H1 (cell line): ENCODE data around the gene CFAP54. TPM values are rescaled to one million over a fixed set of nuclear protein-coding genes. Genes with fewer than 3 reads are reported as not detected.

ENCODE experiments used
- CTCF ChIA-PET: fragments of 300-600 bp; sonication (Branson Sonifier 250); formaldehyde crosslinking; loops from one replicate; lab custom pipeline; 2021; ENCODE audit not compliant: partially characterized antibody; lab: Charles Lee
- POLR2A ChIA-PET: fragments of 300-600 bp; sonication (Branson Sonifier 250); formaldehyde crosslinking; loops from one replicate; lab custom pipeline; 2021; ENCODE audit warnings: inconsistent platforms; ENCODE audit not compliant: partially characterized antibody; lab: Charles Lee
- DNase-seq, 2 experiments: peaks; one replicate each; pipeline versions ENCODE4 v3.0.0 to v3.0.0-alpha.2; 2010 to 2022; ENCODE audit warnings: low spot score in 2 of 2, low read depth in 1 of 2, mixed read lengths in 1 of 2
- FAIRE-seq: peaks from 2 replicates; lab custom pipeline; 2011; peaks lifted over from hg19 to GRCh38; lab: Jason Lieb, UNC
- H2AFZ ChIP-seq: 2 replicates; pipeline ENCODE4 v1.8.1; 2012; ENCODE audit warnings: low read length, inconsistent platforms
- H2AK5ac ChIP-seq: 2 replicates; pipeline ENCODE4 v1.6.1; 2013; ENCODE audit warnings: low read depth, low read length
- H2BK120ac ChIP-seq: replicated peaks from 2 replicates; pipeline ENCODE3; 2013; ENCODE audit warnings: low read depth, low read length, inconsistent platforms
- H2BK12ac ChIP-seq: 2 replicates; pipeline ENCODE4 v1.6.1; 2013; ENCODE audit warnings: low read depth, low read length
- H2BK15ac ChIP-seq: 2 replicates; pipeline ENCODE4 v1.6.1; 2013; ENCODE audit warnings: low read length
- H2BK20ac ChIP-seq: 2 replicates; pipeline ENCODE4 v1.6.1; 2013; ENCODE audit warnings: low read length
- H2BK5ac ChIP-seq: 2 replicates; pipeline ENCODE4 v1.6.1; 2013; ENCODE audit warnings: low read depth, low read length
- H3K14ac ChIP-seq: 2 replicates; pipeline ENCODE4 v1.6.1; 2013; ENCODE audit warnings: inconsistent platforms; ENCODE audit not compliant: insufficient read length
- H3K18ac ChIP-seq: 2 replicates; pipeline ENCODE4 v1.6.1; 2013; ENCODE audit warnings: low read length; ENCODE audit errors: extremely low read depth
- H3K23ac ChIP-seq: 2 replicates; pipeline ENCODE4 v1.6.1; 2013; ENCODE audit warnings: inconsistent platforms; ENCODE audit not compliant: insufficient read length
- H3K23me2 ChIP-seq: 2 replicates; pipeline ENCODE4 v1.6.1; 2013; ENCODE audit warnings: low read depth, low read length
- H3K27ac ChIP-seq: 2 replicates; pipeline ENCODE4 v1.6.1; 2011; ENCODE audit warnings: low read depth, low read length, inconsistent platforms
- H3K27me3 ChIP-seq, 4 experiments: replicated peaks in 1 of 4; 1 replicate in 1 of 4; 2 replicates in 3 of 4; pipeline versions ENCODE4 v1.6.1 to v1.8.1; 2011 to 2013; ENCODE audit warnings: low read length in 3 of 4, mild to moderate bottlenecking in 3 of 4, inconsistent platforms in 2 of 4, mixed read lengths in 2 of 4, moderate library complexity in 1 of 4; ENCODE audit not compliant: control insufficient read depth in 3 of 4, insufficient read depth in 3 of 4; ENCODE audit errors: extremely low read depth in 1 of 4
- H3K36me3 ChIP-seq, 4 experiments: 2 replicates each; pipeline versions ENCODE4 v1.6.1 to v1.8.1; 2011 to 2013; ENCODE audit warnings: mild to moderate bottlenecking in 4 of 4, low read length in 3 of 4, moderate library complexity in 2 of 4, control low read depth in 1 of 4, inconsistent platforms in 1 of 4; ENCODE audit not compliant: insufficient read depth in 4 of 4, control insufficient read depth in 2 of 4
- H3K4ac ChIP-seq: replicated peaks from 2 replicates; pipeline ENCODE3; 2013; ENCODE audit warnings: low read length, low read depth, mixed read lengths, inconsistent platforms; ENCODE audit not compliant: insufficient read length
- H3K4me1 ChIP-seq, 4 experiments: replicated peaks in 1 of 4; 1 replicate in 1 of 4; 2 replicates in 3 of 4; pipeline versions ENCODE4 v1.6.1 to v1.8.1; 2011 to 2013; ENCODE audit warnings: low read length in 3 of 4, inconsistent platforms in 2 of 4, mixed read lengths in 1 of 4; ENCODE audit not compliant: insufficient read depth in 4 of 4, control insufficient read depth in 3 of 4
- H3K4me2 ChIP-seq, 2 experiments: 2 replicates each; pipeline versions ENCODE4 v1.6.1 to v1.8.1; 2011 to 2013; ENCODE audit warnings: low read depth in 2 of 2, low read length in 2 of 2, control low read depth in 1 of 2, inconsistent platforms in 1 of 2, mild to moderate bottlenecking in 1 of 2; ENCODE audit not compliant: insufficient read depth in 1 of 2
- H3K4me3 ChIP-seq, 4 experiments: fragments of 200-600, 300-600 bp in 1 of 4; sonication (generic), shearing (Covaris generic), sonication (Bioruptor Twin) in 1 of 4; 2 replicates each; pipeline versions ENCODE4 v1.5.1 to v1.8.1; 2011 to 2016; ENCODE audit warnings: low read length in 4 of 4, low read depth in 3 of 4, control low read depth in 2 of 4, inconsistent platforms in 2 of 4, mild to moderate bottlenecking in 2 of 4, mixed read lengths in 1 of 4, moderate library complexity in 1 of 4; ENCODE audit not compliant: insufficient read depth in 2 of 4; ENCODE audit errors: extremely low read depth in 1 of 4
- H3K56ac ChIP-seq: replicated peaks from 2 replicates; pipeline ENCODE3; 2013; ENCODE audit warnings: low read depth, mild to moderate bottlenecking, mixed read lengths, low read length, inconsistent platforms; ENCODE audit not compliant: insufficient read length
- H3K79me1 ChIP-seq: 2 replicates; pipeline ENCODE4 v1.6.1; 2013; ENCODE audit warnings: low read depth, low read length, control low read depth
- H3K79me2 ChIP-seq, 2 experiments: 2 replicates each; pipeline versions ENCODE4 v1.6.1 to v1.8.1; 2012 to 2013; ENCODE audit warnings: low read length in 2 of 2, mild to moderate bottlenecking in 2 of 2, inconsistent platforms in 1 of 2; ENCODE audit not compliant: insufficient read depth in 2 of 2, control insufficient read depth in 1 of 2
- H3K9ac ChIP-seq, 4 experiments: replicated peaks in 1 of 4; 1 replicate in 1 of 4; 2 replicates in 3 of 4; pipeline versions ENCODE4 v1.6.1 to v1.8.1; 2011 to 2013; ENCODE audit warnings: low read depth in 3 of 4, low read length in 3 of 4, control low read depth in 2 of 4, mild to moderate bottlenecking in 2 of 4, moderate library complexity in 2 of 4, inconsistent platforms in 1 of 4; ENCODE audit errors: extremely low read depth in 1 of 4
- H3K9me3 ChIP-seq, 2 experiments: 2 replicates each; pipeline versions ENCODE4 v1.6.1 to v1.8.1; 2012 to 2013; ENCODE audit warnings: mild to moderate bottlenecking in 2 of 2, moderate library complexity in 2 of 2, control low read depth in 1 of 2, inconsistent platforms in 1 of 2, low read depth in 1 of 2, low read length in 1 of 2, mixed read lengths in 1 of 2; ENCODE audit not compliant: insufficient read depth in 2 of 2
- H4K20me1 ChIP-seq, 2 experiments: replicated peaks in 1 of 2; 2 replicates each; pipeline versions ENCODE3 to v1.8.1; 2011 to 2013; ENCODE audit warnings: inconsistent platforms in 2 of 2, low read length in 2 of 2, mild to moderate bottlenecking in 1 of 2; ENCODE audit not compliant: insufficient read depth in 2 of 2, control insufficient read depth in 1 of 2
- H4K5ac ChIP-seq: 2 replicates; pipeline ENCODE4 v1.6.1; 2013; ENCODE audit warnings: low read length, low read depth, mixed read lengths, inconsistent platforms; ENCODE audit not compliant: insufficient read length
- H4K8ac ChIP-seq: 2 replicates; pipeline ENCODE4 v1.8.0; 2013; ENCODE audit warnings: mild to moderate bottlenecking, moderate library complexity, low read length, inconsistent platforms; ENCODE audit not compliant: insufficient read depth; ENCODE audit errors: extremely low read depth
- H4K91ac ChIP-seq: replicated peaks from 2 replicates; pipeline ENCODE3; 2013; ENCODE audit warnings: low read length, mixed read lengths, inconsistent platforms; ENCODE audit not compliant: insufficient read length
- CTCF ChIP-seq, 3 experiments: IDR thresholded peaks; 1 replicate in 2 of 3; 2 replicates in 1 of 3; pipeline versions ENCODE4 v1.5.1 to v1.6.1; 2011; ENCODE audit warnings: low read length in 3 of 3, mild to moderate bottlenecking in 3 of 3, inconsistent platforms in 2 of 3, low read depth in 1 of 3, moderate library complexity in 1 of 3; ENCODE audit not compliant: insufficient read depth in 1 of 3; ENCODE audit errors: control extremely low read depth in 1 of 3
- POU5F1 ChIP-seq: IDR thresholded peaks from 2 replicates; pipeline ENCODE4 v1.6.1; 2011; ENCODE audit warnings: low read depth, mild to moderate bottlenecking, low read length, moderate library complexity
- RAD21 ChIP-seq, 2 experiments: IDR thresholded peaks in 1 of 2; conservative IDR thresholded peaks in 1 of 2; 2 replicates each; pipeline ENCODE4 v1.6.1; 2011; ENCODE audit warnings: low read depth in 2 of 2, low read length in 2 of 2, improper control_type of control experiment in 1 of 2, inconsistent platforms in 1 of 2, mild to moderate bottlenecking in 1 of 2, moderate library complexity in 1 of 2
- WGBS, 2 experiments: shearing (Covaris generic) in 1 of 2; methylation state at CpG; one replicate each; pipeline versions ENCODE4 v1.1.6 to v1.1.7; 2013 to 2015; ENCODE audit warnings: low lambda C conversion rate in 2 of 2, mixed read lengths in 2 of 2, inconsistent platforms in 1 of 2, low coverage in 1 of 2, missing lambda C conversion rate in 1 of 2; ENCODE audit not compliant: insufficient replicate concordance in 2 of 2, insufficient coverage in 1 of 2, insufficient read length in 1 of 2; ENCODE audit errors: extremely low coverage in 1 of 2, missing lambda C conversion rate in 1 of 2; 5-methylcytosine and 5-hydroxymethylcytosine counted together
- polyA plus RNA-seq, 7 experiments: library from polyadenylated mRNA; depleted of rRNA in 3 of 7; stranded (reverse) in 5 of 7; unstranded in 2 of 7; fragments of >200 nt in 5 of 7; fragments of 200-250 nt in 2 of 7; gene quantifications; 1 replicate in 5 of 7; 2 replicates in 1 of 7; 4 replicates in 1 of 7; pipeline versions ENCODE4 v1.2.1 to v1.2.3, GENCODE V29; 2011 to 2013; ENCODE audit warnings: missing spikeins in 2 of 7, mixed read lengths in 2 of 7
- total RNA-seq: library from RNA; stranded (reverse); fragmentation: NEBNext Ultra II Directional; extraction: Animal tissue kit (Norgen Biotek cat#: 25700); gene quantifications from 2 replicates; pipeline ENCODE4 v1.2.1, GENCODE V29; 2021

The CFAP54 gene
- total and polyA plus RNA-seq, 2 of the 8 experiments (the other 6 are each of a cell fraction or from before 2014, with no cell fraction given) = 0.17 to 0.33 TPM

DNA sequence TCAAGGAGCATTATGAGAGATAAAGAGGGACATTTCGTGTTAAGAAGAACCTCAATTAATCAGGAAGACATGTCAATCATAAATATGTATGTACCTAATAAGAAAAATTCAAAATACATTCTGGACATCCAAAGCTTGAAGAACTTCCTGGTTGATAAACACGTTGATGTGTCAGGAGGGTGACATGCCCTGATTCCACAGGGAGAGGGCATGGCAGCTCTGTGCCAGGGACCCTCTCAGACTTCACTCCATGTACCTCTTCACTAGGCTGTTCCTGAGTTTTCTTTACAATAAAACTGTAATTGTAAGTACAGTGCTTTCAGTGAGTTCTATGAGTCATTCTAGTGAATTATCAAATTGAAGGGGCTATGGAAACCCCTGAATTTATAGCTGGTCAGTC, 163.5 kb downstream of the CFAP54 start:
- CTCF ChIA-PET = no interaction called here
- Histone ChIP-seq H2AK5ac (no peak overlapping the region), H3K9ac (no peak overlapping the region), H3K18ac (no peak overlapping the region), H3K27me3 (no peaks in the 10 kb centered on the region), H3K23me2 (no peaks in the 10 kb centered on the region), H3K56ac (no peak overlapping the region), H2BK5ac (no peak overlapping the region), H3K36me3 (no peaks in the 10 kb centered on the region), H2AFZ (no peak overlapping the region), H3K79me2 (no peaks in the 10 kb centered on the region), H3K79me1 (no peaks in the 10 kb centered on the region), H3K23ac (no peak overlapping the region), H3K4me3 (no peak overlapping the region), H3K27ac (no peak overlapping the region), H3K14ac (no peak overlapping the region), H2BK15ac (no peak overlapping the region), H3K9me3 (no peaks in the 10 kb centered on the region), H4K91ac (no peak overlapping the region), H2BK120ac (no peak overlapping the region), H3K4me2 (no peak overlapping the region), H3K4me1 (no peaks in the 10 kb centered on the region), H4K20me1 (peaks cover 0 to 2% of the 10 kb centered on the region in 2 experiments), H4K8ac (no peak overlapping the region), H2BK20ac (no peak overlapping the region), H3K4ac (no peak overlapping the region), H4K5ac (no peak overlapping the region), H2BK12ac (no peak overlapping the region)
- FAIRE-seq = no peak
- POLR2A ChIA-PET = no interaction called here
- TF ChIP-seq RAD21 (IDR thresholded peaks at IDR 0.05 in 1 of 2, conservative IDR thresholded peaks at IDR 0.05 in 1 of 2; ENCODE audit: low read depth in 2 of 2, low read length in 2 of 2) (peak; percentile 46 to 56; a peak in 3 of 4 replicates), POU5F1 (no peak), CTCF (IDR thresholded peaks at IDR 0.05; ENCODE audit: control extremely low read depth in 1 of 3, insufficient read depth in 1 of 3, low read depth in 1 of 3, low read length in 3 of 3) (peak in 2 of 3 experiments; percentile 23 to 39; a peak in 2 of 4 replicates)
- no peak for DNase-seq
- WGBS, 2 experiments = 83% methylated on average over 2 of the region's 2 CpGs; no CpG with 5 or more reads in 1 of the 2 experiments
